AG09309 (cell line): ENCODE measurements around the gene TRPM1.
A peak's percentile ranks its signal among the peaks of the same experiment; 100 is the strongest.

Source experiments
- DNase-seq: peaks from one replicate; pipeline ENCODE4 v3.0.0-alpha.2; 2010; ENCODE audit warnings: low read depth
- H3K4me3 ChIP-seq: 2 replicates; pipeline ENCODE4 v1.5.1; 2011; ENCODE audit warnings: mild to moderate bottlenecking, low read depth, low read length, moderate library complexity; ENCODE audit not compliant: control insufficient read depth
- TF ChIP-seq, protein P1 (sequence below): IDR thresholded peaks from 2 replicates; pipeline ENCODE4 v1.5.1; 2011; ENCODE audit warnings: mild to moderate bottlenecking, low read depth, low read length, inconsistent platforms; ENCODE audit not compliant: insufficient read depth, control insufficient read depth; ENCODE audit errors: missing control alignments

TRPM1 gene

DNA sequence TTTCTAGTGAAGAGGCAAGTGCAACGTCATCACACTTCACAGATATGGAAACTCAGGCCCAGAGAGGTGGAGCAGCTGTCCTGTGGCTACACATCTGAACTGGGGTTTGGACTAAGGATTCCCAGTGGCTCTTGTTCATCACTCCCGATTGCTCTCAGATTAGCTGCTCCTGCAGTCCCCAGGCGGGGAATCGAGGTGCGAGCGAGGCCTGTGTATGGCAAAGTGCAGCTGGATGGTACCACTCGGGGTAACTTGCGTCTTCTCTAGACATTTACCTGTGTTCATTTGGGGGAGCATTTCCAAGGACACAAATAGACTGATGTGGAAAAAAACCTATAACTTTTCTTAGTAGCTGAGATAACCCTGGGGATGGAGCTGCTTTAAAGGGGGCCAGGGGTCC is 45.9 kb upstream of the TRPM1 start:
- H3K4me3 ChIP-seq: no peak overlapping the region
- TF ChIP-seq, protein P1, sequence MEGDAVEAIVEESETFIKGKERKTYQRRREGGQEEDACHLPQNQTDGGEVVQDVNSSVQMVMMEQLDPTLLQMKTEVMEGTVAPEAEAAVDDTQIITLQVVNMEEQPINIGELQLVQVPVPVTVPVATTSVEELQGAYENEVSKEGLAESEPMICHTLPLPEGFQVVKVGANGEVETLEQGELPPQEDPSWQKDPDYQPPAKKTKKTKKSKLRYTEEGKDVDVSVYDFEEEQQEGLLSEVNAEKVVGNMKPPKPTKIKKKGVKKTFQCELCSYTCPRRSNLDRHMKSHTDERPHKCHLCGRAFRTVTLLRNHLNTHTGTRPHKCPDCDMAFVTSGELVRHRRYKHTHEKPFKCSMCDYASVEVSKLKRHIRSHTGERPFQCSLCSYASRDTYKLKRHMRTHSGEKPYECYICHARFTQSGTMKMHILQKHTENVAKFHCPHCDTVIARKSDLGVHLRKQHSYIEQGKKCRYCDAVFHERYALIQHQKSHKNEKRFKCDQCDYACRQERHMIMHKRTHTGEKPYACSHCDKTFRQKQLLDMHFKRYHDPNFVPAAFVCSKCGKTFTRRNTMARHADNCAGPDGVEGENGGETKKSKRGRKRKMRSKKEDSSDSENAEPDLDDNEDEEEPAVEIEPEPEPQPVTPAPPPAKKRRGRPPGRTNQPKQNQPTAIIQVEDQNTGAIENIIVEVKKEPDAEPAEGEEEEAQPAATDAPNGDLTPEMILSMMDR: no peak
- DNase-seq: no peak

DNA sequence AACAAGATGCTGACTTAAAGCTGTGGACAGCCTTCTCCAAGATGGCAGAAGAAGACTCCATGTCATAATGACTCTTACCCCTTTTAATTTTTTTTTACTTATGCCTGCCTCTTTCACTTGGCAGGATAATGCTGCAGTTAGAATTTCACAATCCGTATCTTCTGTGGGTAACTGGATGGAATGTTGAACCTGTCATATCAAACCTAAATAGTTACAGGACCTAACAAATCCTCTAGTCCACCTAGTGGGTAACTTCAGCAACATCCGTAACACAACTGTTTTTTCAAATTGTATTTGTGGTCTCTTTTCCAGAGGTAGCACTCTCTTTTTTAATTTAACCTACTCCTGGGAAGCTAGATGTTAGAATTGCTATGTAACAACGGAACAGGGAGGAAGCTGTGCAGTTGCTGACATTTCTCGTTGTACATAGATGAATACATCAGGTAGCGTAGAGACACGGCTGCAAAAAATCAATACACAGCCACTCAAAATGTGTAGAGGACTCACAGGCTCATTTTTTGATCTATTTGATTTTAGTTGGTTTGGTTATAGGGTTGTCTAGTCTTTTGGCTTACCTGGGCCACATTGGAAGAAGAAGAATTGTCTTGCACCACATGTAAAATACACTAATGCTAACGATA is 43.9 kb upstream of the TRPM1 start:
- no peak overlapping the region for H3K4me3 ChIP-seq
- TF ChIP-seq, protein P1: peak; percentile 17
- DNase-seq: peak; percentile 24

DNA sequence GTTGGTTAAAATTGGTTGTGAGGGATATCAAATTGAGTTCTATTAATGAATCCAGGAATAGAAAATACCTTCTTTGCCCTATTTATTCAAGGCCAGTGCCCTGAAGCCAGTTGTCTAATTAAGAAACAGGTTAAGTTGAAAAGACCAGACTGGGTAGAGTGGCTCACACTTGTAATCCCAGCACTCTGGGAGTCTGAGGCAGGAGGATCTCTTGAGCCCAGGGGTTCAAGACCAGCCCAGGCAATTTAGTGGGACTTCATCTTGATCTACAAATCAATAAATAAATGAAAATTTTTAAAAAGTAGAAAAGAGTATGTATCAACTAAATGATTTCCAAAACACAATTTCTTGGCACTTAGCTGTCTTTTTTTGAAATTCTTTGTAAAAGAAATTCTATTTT is 40.3 kb upstream of the TRPM1 start:
- TF ChIP-seq, protein P1: no peak
- no peak overlapping the region for H3K4me3 ChIP-seq
- DNase-seq: no peak

DNA sequence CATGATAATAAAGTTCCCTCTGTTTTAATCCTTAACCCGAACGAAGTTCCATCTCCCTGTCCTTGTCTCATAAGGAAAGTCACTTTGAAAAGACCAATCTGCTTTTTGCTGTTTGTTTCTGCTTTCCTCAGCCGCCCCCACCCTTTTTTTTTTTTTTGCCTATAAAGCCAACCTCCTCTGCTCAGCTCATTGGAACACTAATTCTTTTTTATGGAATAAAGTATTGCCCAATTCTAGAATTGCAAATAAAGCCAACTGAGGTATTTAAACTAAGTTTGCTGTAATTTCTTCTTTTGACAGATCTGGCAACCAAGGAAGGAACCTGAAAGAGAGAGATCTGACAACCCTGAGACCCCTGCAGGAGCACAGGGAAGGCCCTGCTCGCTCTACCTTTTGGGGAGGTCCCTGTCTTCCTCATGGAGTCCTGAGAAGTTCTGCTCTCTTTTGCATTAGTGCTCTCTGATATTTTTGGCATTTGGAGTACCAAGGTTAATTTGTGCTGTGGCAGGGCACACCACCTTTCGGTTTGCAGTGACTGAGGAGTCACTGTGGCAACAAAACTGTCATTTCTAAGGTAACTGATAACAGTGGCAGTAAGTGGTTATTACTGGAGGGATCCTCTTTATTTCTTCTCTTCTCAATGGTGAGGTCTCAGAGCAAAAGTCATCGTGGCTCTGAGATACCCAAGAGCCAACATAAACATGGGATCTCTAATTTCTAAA is 35.2 kb upstream of the TRPM1 start:
- TF ChIP-seq, protein P1: no peak
- DNase-seq: no peak

DNA sequence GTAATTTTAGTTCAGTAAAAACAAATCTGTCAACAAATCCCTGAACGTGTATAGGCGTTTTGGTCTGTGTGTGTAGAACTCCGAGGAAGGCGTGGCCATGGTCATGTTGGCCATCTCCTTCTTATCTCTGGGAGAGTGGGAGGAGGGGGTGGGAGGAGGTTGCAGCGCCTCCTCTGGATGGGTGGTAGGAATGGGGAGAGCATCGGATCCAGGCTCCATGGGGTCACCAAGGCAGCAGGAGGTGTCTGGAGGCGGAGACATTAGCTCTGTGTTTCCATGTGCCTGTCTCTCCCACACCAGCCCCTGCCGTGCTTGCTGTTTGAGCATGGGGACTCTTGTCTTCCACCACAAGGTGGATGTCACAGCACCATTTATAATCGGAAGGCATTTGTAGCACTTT is 34.5 kb upstream of the TRPM1 start:
- no peak overlapping the region for H3K4me3 ChIP-seq
- TF ChIP-seq, protein P1: no peak
- DNase-seq: no peak

More for the DNA sequence above, 35.2 kb upstream of the TRPM1 start:
- H3K4me3 ChIP-seq: no peak overlapping the region

DNA sequence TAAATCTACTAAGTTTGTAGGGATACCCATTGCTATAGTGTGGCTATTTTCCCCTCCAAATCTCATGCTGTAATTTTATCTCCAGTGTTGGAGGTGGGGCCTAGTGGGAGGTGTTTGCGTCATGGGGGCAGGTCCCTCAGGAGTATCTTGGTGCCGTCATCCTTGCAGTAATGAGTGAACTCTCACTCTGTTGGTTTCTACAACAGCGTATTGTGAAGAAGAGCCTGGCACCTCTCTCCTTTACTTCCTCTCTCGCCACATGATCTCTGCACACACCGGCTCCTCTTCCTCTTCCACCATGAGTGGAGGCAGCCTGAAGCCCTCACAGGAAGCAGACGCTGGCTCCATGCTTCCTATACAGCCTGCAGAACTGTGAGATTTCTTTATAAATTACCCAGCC is 34.0 kb upstream of the TRPM1 start:
- no peak for DNase-seq
- TF ChIP-seq, protein P1: no peak
- H3K4me3 ChIP-seq: no peak overlapping the region
